Measurements from ENCODE around the gene GAS6.

DNA sequence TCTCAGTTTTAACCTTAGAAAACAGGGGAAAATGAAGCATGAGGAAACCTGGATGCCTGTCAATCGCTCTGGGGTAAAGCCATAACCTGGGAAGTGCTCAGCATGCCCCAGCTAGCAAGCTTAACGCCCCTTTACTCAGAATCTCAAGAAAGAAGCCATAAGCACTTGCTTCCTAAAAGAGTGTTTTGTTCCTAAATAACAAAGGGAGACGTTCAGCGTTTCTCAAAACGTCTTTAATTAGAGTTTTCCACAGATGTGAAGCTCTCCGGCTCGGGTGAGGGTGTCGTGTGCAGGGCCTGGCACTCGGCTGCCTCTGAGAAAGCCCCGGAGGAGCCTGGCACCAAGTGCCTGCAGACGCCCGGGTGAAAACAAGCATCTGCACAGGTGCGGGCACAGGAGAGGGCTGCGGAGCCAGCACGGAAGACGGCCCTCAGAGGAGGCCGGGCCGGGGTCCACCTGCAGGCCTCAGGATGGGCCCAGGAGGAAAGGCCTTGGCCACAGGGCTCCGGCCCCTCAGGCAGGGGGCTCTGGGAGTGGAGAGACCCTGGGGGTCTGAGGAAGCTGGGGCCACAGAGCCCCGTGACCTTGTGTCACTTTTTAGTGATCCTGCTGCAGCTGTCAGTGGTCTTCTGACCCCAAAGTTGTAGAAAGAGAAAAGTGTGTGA lies 6.2 kb downstream of the GAS6 start:
- TF ChIP-seq, protein P1, sequence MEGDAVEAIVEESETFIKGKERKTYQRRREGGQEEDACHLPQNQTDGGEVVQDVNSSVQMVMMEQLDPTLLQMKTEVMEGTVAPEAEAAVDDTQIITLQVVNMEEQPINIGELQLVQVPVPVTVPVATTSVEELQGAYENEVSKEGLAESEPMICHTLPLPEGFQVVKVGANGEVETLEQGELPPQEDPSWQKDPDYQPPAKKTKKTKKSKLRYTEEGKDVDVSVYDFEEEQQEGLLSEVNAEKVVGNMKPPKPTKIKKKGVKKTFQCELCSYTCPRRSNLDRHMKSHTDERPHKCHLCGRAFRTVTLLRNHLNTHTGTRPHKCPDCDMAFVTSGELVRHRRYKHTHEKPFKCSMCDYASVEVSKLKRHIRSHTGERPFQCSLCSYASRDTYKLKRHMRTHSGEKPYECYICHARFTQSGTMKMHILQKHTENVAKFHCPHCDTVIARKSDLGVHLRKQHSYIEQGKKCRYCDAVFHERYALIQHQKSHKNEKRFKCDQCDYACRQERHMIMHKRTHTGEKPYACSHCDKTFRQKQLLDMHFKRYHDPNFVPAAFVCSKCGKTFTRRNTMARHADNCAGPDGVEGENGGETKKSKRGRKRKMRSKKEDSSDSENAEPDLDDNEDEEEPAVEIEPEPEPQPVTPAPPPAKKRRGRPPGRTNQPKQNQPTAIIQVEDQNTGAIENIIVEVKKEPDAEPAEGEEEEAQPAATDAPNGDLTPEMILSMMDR (IDR thresholded peaks at IDR 0.05; ENCODE audit: insufficient read depth, low read length, poor library complexity, severe bottlenecking) = no peak
- TF ChIP-seq EZH2phosphoT487 (conservative IDR thresholded peaks at IDR 0.05; ENCODE audit: low read length) = no peak

Measured in SU-DHL-6 (cell line).